ENCODE measurements around the gene SLC39A5.

GRCh38 chr12:56278905-56279304 lies 49.1 kb downstream of the SLC39A5 start:
- TF ChIP-seq, protein P1, sequence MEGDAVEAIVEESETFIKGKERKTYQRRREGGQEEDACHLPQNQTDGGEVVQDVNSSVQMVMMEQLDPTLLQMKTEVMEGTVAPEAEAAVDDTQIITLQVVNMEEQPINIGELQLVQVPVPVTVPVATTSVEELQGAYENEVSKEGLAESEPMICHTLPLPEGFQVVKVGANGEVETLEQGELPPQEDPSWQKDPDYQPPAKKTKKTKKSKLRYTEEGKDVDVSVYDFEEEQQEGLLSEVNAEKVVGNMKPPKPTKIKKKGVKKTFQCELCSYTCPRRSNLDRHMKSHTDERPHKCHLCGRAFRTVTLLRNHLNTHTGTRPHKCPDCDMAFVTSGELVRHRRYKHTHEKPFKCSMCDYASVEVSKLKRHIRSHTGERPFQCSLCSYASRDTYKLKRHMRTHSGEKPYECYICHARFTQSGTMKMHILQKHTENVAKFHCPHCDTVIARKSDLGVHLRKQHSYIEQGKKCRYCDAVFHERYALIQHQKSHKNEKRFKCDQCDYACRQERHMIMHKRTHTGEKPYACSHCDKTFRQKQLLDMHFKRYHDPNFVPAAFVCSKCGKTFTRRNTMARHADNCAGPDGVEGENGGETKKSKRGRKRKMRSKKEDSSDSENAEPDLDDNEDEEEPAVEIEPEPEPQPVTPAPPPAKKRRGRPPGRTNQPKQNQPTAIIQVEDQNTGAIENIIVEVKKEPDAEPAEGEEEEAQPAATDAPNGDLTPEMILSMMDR (IDR thresholded peaks at IDR 0.05; ENCODE audit: low read length), result no peak
- TF ChIP-seq EZH2phosphoT487 (IDR thresholded peaks at IDR 0.05; ENCODE audit: low read length), result no peak
- TF ChIP-seq EZH2 (optimal IDR thresholded peaks at IDR 0.05; ENCODE audit: low read depth, low read length), result no peak
